ENCODE measurements around the gene PDGFRA.

The PDGFRA gene

DNA sequence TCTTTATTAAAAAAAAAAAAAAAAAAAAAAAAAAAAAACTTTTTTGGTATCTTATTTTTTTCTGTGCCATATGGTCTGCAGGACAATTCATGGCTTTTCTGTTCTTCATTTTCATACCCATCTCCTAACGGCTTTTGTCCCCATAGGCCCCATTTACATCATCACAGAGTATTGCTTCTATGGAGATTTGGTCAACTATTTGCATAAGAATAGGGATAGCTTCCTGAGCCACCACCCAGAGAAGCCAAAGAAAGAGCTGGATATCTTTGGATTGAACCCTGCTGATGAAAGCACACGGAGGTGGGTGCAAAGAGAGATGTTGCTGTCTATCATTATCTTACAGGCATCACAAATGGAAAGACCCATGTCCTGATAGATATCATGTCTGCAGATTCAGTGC lies 49.1 kb downstream of the PDGFRA start:
- TF ChIP-seq, protein P1, sequence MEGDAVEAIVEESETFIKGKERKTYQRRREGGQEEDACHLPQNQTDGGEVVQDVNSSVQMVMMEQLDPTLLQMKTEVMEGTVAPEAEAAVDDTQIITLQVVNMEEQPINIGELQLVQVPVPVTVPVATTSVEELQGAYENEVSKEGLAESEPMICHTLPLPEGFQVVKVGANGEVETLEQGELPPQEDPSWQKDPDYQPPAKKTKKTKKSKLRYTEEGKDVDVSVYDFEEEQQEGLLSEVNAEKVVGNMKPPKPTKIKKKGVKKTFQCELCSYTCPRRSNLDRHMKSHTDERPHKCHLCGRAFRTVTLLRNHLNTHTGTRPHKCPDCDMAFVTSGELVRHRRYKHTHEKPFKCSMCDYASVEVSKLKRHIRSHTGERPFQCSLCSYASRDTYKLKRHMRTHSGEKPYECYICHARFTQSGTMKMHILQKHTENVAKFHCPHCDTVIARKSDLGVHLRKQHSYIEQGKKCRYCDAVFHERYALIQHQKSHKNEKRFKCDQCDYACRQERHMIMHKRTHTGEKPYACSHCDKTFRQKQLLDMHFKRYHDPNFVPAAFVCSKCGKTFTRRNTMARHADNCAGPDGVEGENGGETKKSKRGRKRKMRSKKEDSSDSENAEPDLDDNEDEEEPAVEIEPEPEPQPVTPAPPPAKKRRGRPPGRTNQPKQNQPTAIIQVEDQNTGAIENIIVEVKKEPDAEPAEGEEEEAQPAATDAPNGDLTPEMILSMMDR (IDR thresholded peaks at IDR 0.05; ENCODE audit: low read depth, low read length, missing control alignments) = no peak
- H3K4me3 ChIP-seq (ENCODE audit: low read depth, low read length) = no peak overlapping the region
- no peak for DNase-seq (ENCODE audit: low read depth)

DNA sequence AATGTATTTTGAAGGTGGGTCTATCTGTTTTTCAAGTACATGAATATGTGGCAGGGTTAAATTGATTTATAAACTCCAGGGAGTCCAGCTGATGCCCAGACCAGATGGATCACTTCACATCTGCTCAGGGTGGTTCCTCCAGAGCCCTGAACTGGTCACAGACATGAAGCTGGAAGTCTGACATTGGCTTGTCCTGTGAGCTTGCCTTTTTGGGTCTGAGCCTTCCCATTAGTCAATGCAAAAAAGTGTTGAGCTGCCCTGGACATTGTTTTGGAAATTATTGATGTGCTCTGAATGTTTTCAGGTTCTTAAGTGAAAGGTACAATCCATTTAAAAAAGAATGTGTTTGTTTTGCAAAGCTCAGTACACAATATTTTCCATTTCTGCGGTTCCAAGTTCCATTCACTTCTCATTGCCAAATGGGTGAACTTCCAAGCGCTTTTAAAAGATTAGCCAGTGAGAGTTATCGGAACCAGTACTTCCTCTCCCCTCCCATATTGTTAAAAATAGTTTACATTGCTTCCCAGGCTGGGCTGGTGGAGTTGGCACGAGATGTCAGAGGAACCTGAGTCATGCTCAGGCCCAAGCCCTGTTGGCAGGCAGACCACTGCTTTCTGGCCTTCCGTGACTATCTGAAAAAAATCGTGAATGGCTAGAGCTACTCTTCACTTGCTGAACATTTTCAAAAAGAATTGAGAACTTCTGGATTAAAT lies 52.1 kb downstream of the PDGFRA start:
- no peak overlapping the region for H3K4me3 ChIP-seq (ENCODE audit: low read depth, low read length)
- TF ChIP-seq, protein P1 (IDR thresholded peaks at IDR 0.05; ENCODE audit: low read depth, low read length, missing control alignments) = no peak
- no peak for DNase-seq (ENCODE audit: low read depth)

DNA sequence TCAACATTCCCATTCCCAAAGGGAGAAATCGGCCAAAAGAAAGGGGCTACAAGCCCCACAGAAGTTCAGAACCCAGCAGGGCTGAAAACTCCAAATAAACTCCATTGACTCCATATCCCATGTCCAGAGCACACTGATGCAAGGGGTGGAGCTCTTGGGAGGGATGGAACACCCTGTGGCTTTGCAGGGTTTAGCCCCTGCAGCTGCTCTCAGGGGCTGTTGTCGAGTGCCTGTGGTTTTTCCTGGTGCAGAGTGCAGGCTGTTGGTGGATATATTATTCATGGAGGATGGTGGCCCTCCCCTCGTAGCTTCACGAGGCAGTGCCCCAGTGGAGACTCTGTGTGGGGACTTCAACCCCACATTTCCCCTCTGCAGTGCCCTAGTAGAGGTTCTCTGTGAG lies 53.7 kb downstream of the PDGFRA start:
- H3K4me3 ChIP-seq (ENCODE audit: low read depth, low read length) = no peak overlapping the region
- no peak for DNase-seq (ENCODE audit: low read depth)
- TF ChIP-seq, protein P1 (IDR thresholded peaks at IDR 0.05; ENCODE audit: low read depth, low read length, missing control alignments) = no peak

DNA sequence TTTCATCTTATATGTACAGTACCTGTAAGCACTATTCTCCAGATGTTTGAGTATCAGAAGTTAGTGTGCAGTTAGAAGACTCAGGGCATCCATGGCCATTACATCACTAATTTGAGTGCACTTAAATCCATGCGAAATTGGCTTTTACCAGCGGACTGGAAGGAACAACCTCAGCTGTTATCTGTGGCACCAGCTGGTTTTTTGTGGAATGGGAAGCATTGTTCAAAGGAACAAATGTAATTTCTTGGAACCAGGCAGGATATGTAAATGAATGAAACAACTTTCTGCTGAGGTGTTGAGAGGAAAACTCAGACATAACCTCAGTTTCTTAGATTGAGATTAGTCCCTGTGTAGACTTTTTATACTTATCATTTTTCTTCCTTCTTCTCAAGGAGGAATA lies 60.2 kb downstream of the PDGFRA start:
- TF ChIP-seq, protein P1 (IDR thresholded peaks at IDR 0.05; ENCODE audit: low read depth, low read length, missing control alignments) = no peak
- H3K4me3 ChIP-seq (ENCODE audit: low read depth, low read length) = no peak overlapping the region
- DNase-seq (ENCODE audit: low read depth) = no peak

DNA sequence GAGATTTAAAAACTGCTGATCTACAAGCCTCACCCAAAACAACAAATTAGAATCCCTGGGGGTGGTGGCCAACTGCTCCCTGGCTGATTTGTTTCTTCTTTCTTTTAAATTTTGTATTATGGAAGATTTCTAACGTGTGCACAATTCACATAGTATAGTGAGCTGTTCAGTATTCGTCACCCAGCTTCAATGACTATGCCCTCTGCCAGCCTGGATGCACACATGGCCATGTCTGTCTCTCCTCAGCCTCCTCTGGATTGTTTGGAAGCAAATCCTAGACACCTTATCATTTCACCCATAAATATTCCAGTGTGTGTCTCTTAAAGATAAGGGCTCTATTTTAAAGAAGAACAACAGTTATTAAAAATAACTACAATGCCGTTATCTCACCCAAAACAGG lies 61.9 kb downstream of the PDGFRA start:
- TF ChIP-seq, protein P1 (IDR thresholded peaks at IDR 0.05; ENCODE audit: low read depth, low read length, missing control alignments) = no peak
- H3K4me3 ChIP-seq (ENCODE audit: low read depth, low read length) = no peak overlapping the region
- DNase-seq (ENCODE audit: low read depth) = no peak

DNA sequence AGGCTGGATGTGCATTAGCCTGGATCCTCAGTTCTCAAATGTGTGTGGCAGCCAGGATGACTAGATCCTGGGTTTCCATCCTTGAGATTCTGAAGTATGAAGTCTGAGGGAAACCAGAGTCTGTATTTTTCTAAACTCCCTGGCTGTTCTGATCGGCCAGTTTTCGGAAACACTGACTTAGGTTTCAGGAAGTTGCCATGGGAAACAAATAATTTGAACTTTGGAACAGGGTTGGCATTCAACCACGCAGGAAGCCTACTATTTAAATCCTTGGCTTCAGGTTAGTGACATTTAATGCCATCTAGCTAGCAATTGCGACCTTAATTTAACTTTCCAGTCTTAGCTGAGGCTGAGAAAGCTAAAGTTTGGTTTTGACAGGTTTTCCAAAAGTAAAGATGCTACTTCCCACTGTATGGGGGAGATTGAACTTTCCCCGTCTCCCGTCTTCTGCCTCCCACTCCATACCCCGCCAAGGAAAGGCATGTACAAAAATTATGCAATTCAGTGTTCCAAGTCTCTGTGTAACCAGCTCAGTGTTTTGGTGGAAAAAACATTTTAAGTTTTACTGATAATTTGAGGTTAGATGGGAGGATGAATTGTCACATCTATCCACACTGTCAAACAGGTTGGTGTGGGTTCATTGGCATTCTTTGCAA lies 67.6 kb downstream of the PDGFRA start:
- H3K4me3 ChIP-seq (ENCODE audit: low read depth, low read length) = no peak overlapping the region
- no peak for DNase-seq (ENCODE audit: low read depth)
- TF ChIP-seq, protein P1 (IDR thresholded peaks at IDR 0.05; ENCODE audit: low read depth, low read length, missing control alignments) = no peak

DNA sequence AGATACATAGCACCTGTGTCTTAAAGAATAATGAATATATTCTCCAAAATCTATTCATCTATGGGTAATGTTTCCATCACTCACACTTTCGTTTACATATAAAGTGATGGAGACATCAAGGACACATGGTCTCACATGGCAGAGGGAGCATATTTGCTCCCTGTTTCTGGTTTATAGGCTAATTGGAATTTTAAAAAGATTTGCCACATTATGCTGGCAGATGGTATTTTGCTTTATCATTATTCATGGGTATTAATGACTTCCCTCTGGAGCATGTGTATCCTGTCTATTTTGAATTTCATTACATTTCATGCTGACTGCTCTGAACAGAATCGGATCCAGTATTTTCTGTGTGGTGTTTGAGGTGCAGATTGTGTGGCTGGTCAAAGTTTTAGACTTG lies 79.0 kb downstream of the PDGFRA start:
- no peak for DNase-seq (ENCODE audit: low read depth)
- H3K4me3 ChIP-seq (ENCODE audit: low read depth, low read length) = no peak overlapping the region
- TF ChIP-seq, protein P1 (IDR thresholded peaks at IDR 0.05; ENCODE audit: low read depth, low read length, missing control alignments) = no peak

Data from GM12864 (cell line).